OCI-LY3 (cell line): ENCODE measurements around the gene RNF208.

ENCODE experiments used
- EZH2phosphoT487 ChIP-seq: fragments of 200-600 bp; shearing (Covaris generic); IDR thresholded peaks from 2 replicates; pipeline ENCODE4 v1.6.1; 2018; ENCODE audit warnings: antibody characterized with exemption, mixed run types, low read depth
- TF ChIP-seq, protein P1 (sequence below): fragments of 200-600, 300-600 bp; sonication (generic); IDR thresholded peaks from 2 replicates; pipeline ENCODE4 v1.5.1; 2014; ENCODE audit warnings: antibody characterized with exemption, low read length, low read depth

DNA sequence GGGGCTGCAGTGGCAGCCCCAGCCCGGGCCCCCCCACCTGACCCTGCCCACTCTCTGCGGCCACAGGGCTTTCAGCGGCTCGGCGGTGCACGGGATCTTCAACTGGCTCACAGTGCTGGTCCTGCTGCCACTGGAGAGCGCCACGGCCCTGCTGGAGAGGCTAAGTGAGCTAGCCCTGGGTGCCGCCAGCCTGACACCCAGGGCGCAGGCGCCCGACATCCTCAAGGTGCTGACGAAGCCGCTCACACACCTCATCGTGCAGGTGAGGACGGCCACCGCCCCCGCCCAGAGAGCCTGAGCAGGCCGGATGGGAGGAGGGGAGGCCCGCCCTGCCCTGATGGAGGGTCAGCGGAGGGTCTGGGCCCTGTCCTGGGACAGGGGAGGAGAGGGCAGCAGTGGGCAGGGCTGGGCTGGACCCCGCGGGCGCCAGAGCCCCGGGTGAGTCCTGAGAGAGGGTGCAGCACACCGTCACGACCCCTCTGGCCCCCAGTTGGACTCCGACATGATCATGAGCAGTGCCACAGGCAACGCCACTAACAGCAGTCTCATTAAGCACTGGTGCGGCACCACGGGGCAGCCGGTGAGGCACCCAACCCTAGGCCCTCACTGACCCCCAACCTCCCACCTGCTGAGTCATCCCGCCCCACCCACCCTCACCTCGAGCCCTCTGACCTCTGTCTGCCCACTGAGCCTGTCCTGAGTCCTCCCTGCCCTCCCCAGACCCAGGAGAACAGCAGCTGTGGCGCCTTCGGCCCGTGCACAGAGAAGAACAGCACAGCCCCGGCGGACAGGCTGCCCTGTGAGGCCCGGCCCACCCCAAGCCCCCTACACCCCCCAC is 11.3 kb upstream of the RNF208 start:
- TF ChIP-seq, protein P1, sequence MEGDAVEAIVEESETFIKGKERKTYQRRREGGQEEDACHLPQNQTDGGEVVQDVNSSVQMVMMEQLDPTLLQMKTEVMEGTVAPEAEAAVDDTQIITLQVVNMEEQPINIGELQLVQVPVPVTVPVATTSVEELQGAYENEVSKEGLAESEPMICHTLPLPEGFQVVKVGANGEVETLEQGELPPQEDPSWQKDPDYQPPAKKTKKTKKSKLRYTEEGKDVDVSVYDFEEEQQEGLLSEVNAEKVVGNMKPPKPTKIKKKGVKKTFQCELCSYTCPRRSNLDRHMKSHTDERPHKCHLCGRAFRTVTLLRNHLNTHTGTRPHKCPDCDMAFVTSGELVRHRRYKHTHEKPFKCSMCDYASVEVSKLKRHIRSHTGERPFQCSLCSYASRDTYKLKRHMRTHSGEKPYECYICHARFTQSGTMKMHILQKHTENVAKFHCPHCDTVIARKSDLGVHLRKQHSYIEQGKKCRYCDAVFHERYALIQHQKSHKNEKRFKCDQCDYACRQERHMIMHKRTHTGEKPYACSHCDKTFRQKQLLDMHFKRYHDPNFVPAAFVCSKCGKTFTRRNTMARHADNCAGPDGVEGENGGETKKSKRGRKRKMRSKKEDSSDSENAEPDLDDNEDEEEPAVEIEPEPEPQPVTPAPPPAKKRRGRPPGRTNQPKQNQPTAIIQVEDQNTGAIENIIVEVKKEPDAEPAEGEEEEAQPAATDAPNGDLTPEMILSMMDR, result no peak
- no peak for TF ChIP-seq EZH2phosphoT487
